C4-2B (cell line): Measurements from ENCODE around the gene ELAVL1.

Experiments used
- ZFX ChIP-seq: fragments of 450-650 bp; IDR thresholded peaks from 2 replicates; pipeline ENCODE4 v1.6.1; 2017
- TF ChIP-seq, protein P1 (sequence below): fragments of 450-650 bp; conservative IDR thresholded peaks from 2 replicates; pipeline ENCODE4 v1.5.1; 2017; ENCODE audit warnings: mild to moderate bottlenecking

DNA sequence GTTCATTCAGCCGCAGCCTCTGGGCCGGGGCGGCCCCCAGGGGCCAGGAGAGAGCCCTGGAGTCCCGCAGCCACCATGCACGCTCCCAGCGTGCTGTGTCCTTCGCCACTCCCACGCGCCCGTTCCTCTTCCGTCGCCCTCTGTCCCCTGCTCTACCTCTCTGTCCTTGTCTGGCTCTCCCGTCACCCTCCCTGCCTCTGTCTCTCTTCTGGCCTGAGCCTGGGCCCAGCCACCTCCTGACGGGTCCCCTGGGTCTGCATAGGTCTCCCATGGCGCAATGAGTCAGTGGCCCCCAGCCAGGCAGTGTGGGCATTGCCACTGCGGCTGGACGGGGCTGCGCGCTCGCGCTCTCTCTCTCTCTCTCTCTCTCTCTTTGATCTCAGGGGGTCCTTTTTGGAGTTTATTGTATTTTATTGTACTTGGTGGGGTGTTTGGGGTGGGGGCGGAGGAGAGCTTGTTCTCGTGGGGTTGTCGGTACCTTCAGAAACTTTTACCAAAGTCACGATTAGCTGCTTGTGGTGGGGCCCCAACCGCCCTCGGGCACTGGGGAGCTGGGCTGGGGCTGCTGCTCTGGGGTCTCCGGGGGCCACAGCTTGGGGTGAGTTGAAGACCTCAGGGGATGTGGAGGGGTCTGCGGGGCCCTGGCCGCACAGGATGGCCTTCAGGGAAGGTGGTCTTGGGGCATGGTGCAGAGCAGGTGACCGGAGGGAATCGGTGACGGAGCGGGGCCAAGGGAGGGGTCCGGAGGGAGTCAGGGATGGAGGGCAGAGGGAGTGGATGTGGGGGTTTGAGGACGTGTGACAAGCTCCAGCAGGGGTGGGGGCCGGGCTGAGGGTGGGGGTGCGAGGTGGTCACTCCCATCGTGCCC is 92.5 kb downstream of the ELAVL1 start:
- TF ChIP-seq, protein P1, sequence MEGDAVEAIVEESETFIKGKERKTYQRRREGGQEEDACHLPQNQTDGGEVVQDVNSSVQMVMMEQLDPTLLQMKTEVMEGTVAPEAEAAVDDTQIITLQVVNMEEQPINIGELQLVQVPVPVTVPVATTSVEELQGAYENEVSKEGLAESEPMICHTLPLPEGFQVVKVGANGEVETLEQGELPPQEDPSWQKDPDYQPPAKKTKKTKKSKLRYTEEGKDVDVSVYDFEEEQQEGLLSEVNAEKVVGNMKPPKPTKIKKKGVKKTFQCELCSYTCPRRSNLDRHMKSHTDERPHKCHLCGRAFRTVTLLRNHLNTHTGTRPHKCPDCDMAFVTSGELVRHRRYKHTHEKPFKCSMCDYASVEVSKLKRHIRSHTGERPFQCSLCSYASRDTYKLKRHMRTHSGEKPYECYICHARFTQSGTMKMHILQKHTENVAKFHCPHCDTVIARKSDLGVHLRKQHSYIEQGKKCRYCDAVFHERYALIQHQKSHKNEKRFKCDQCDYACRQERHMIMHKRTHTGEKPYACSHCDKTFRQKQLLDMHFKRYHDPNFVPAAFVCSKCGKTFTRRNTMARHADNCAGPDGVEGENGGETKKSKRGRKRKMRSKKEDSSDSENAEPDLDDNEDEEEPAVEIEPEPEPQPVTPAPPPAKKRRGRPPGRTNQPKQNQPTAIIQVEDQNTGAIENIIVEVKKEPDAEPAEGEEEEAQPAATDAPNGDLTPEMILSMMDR: no peak
- TF ChIP-seq ZFX: no peak
